Activated T-cell treated with anti-CD3 and anti-CD28 coated beads for 1 hour (primary cell): ENCODE measurements around the gene UBE2K.
"Not testable (repeated sequence)": the region's sequence is repeated elsewhere in the genome, so short reads cannot be mapped to it uniquely, and the experiment has no call there.

Experiments used
- DNase-seq: peaks from one replicate; pipeline ENCODE4 v3.0.0-alpha.2; 2020; ENCODE audit warnings: low read depth

UBE2K gene

GRCh38 chr4:39802005-39802404, 104.1 kb downstream of the UBE2K start:
- DNase-seq = no peak

GRCh38 chr4:39808231-39808749, 110.4 kb downstream of the UBE2K start:
- no peak for DNase-seq

GRCh38 chr4:39812500-39812899, 114.6 kb downstream of the UBE2K start:
- no peak for DNase-seq

- DNase-seq = not testable (repeated sequence)
Observed at GRCh38 chr4:39813033-39813432, 115.1 kb downstream of the UBE2K start.

- not testable (repeated sequence) for DNase-seq
Observed at GRCh38 chr4:39813761-39814160, 115.8 kb downstream of the UBE2K start.

- no peak for DNase-seq
Observed at GRCh38 chr4:39814403-39815185, 116.7 kb downstream of the UBE2K start.

GRCh38 chr4:39818646-39819045, 120.7 kb downstream of the UBE2K start:
- no peak for DNase-seq

GRCh38 chr4:39820186-39820585, 122.2 kb downstream of the UBE2K start:
- no peak for DNase-seq

- no peak for DNase-seq
Observed at GRCh38 chr4:39821951-39822350, 124.0 kb downstream of the UBE2K start.

- no peak for DNase-seq
Observed at GRCh38 chr4:39822662-39823061, 124.7 kb downstream of the UBE2K start.

GRCh38 chr4:39823191-39823590, 125.3 kb downstream of the UBE2K start:
- no peak for DNase-seq

- DNase-seq = no peak
Observed at GRCh38 chr4:39825090-39825489, 127.2 kb downstream of the UBE2K start.

GRCh38 chr4:39825741-39826231, 127.8 kb downstream of the UBE2K start:
- no peak for DNase-seq
